Dedifferentiated amniotic fluid mesenchymal stem cell (primary cell): ENCODE data around the gene CEP162.
"Not testable (repeated sequence)": the region's sequence is repeated elsewhere in the genome, so short reads cannot be mapped to it uniquely, and the experiment has no call there.

Experiments used
- DNase-seq: peaks from one replicate; pipeline ENCODE4 v3.0.0-alpha.2; 2016; ENCODE audit errors: extremely low spot score

CEP162 gene

DNA sequence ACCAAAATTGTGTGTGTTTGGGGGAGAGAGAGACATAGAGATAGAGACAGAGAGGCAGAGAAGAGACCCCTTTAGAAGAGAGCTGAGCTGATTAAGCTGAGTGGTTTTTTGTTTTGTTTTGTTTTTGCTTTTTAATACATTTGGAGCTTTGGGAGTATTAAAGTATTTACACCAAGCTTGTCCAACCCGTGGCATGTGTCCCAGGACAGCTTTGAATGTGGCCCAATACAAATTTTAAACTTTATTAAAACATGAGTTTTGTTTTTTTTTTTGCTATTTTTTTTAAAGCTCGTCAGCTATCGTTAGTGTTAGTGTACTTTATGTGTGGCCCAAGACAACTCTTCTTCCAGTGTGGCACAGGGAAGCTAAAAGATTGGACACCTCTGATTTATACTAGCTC lies 137.9 kb downstream of the CEP162 start:
- no peak for DNase-seq

DNA sequence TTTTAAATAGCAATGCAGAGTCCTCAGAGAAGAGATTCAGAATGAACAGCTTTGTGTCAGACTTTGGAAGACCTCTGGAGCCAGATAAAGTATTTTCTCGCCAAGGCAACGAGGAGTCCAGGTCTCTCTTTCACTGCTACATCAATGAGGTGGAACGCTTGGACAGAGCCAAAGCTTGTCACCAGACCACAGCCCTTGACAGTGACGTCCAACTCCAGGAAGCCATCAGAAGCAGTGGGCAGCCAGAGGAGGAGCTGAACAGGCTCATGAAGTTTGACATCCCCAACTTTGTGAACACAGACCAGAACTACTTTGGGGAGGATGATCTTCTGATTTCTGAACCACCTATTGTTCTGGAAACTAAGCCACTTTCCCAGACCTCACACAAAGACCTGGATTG lies 138.4 kb downstream of the CEP162 start:
- no peak for DNase-seq

DNA sequence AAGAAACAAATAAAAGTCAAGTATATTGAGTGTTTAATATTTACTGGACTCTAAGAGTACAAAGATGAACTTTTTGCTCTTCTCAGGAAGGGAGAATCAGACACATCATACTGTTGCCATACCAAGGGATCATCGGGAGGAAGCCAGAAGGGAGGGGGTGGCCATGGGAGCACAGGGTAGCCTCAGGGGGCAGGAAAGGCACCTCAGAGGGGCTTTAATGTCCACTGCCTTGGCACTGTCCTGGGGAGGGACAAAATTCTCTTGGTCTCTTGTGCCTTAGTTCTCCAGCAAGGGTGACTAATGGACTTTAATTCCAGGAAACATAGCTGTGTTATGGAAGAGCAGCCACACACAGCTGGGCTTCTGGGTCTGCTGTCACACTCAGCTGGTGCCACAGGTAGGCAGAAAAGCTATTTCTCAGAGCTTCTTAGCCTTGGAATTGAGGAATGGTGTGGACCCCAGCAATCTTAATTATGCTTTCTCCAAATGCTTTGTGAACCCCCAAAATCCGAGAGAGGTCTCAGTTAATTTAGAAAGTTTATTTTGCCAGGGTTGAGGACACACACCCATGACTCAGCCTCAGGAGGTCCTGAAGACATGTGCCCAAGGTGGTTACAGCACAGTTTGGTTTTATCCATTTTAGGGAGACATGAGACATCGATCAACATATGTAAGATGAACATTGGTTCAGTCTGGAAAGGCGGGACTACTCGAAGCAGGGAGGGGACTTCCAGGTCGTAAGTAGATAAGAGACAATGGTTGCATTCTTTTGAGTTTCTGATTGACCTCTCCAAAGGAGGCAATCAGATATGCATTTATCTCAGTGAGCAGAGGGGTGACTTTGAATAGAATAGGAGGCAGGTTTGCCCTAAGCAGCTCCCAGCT lies 140.7 kb downstream of the CEP162 start:
- no peak for DNase-seq

DNA sequence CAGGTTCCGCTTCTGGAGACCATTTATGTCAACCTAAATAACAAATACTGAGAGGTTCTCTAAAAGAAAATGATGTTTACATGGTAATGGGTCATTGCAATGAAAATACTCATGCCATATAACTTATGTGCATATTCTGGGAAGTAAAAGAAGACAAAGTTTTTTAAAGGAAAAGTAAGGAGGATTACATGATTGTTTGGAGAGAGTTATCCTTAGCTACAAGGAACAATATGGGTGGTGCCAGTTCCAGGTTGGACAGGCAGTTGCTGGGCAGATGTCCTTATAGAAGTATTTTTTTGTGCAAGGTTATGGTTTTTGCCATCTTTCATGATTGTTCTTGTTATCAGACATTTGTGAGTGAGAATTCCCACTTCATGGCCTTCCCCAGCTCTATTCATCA lies 141.4 kb downstream of the CEP162 start:
- no peak for DNase-seq

DNA sequence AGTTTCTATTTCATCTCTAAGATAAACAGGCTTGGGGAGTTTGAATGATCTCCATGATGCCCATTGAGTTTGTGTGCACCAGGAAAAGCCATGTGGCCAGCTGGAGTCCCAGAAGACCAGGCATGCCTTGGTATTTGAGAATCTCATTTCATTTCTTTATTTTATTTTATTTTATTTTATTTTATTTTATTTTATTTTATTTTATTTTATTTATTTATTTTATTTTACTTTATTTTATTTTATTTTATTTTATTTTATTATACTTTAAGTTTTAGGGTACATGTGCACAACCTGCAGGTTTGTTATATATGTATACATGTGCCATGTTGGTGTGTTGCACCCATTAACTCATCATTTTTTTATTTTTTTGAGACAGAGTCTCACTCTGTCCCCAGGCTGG lies 142.7 kb downstream of the CEP162 start:
- not testable (repeated sequence) for DNase-seq

DNA sequence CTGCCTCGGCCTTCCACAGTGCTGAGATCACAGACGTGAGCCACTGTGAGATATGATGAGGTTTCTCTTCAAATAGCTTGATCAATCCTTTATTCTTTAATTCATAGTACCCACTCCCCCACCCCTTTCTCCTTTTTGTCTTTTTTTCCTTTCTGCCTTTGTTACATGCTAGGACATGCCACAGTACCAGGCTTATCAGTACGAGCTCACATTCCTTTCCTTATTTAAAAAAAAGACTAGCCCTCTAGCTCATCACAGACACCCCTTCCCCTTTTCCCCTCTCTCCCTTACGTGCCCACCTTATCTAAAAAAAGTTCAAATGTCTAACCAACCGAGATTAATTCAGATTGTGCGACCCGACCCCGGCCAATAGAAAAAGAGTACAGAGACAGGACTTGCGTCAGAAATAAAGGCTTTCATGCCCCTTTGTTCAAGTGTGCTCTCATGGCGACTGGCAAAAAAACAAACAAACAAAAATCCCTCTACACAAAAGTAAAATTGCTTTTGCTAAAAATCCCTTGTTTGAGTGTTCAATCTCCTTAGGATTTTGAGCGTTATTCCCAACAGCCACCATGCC lies 144.7 kb downstream of the CEP162 start:
- DNase-seq: no peak

DNA sequence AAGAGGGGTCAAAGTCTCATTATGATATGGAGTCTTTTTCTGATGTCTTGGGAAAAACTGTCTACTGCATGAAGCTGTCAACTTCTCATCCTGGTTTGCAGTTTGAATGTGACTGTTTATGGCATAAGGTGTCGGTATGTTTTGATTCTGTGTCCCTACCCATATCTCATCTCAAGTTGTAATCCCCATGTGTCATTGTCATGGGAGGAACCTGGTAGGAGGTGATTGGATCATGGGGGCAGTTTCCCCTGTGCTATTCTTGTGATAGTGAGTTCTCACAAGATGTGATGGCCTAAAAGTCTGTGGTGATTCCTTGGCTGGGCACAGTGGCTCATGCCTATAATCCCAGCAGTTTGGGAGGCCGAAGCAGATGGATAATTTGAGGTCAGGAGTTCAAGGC lies 146.2 kb downstream of the CEP162 start:
- no peak for DNase-seq

DNA sequence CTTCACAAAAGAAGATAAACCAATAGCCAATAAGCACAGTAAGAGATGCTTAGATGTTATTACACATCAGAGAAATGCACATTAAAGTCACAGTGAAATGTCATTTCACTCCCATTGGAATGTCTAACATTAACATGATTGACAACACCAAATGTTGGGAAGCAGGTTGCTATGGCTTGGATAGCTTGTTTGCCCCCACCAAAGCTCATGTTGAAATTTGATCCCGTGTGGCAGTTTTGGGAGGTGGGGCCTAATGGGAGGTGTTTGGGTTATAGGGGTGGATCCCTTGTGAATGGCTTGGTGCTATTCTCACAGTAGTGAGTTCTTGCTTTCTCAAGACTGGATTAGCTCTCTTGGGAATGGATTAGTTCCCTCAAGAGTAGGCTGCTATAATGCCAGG lies 149.1 kb downstream of the CEP162 start:
- DNase-seq: no peak

DNA sequence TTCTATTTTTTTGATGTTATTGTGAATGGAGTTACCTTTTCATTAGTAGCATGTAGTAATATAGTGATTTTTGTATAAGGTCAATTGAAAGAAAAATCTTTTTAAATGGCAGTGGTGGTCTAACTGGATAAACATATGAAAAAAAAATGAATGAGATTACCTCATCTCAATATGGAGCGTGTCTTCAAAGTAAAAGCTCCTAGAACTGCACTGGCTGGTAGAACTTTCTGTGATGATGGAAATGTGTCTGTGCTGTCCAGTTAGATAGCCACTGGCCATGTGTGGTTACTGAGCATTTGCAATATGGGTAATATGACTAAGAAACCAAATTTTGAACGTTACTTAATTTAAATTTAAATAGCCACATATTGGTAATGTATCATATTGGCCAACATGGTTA lies 149.8 kb downstream of the CEP162 start:
- no peak for DNase-seq

DNA sequence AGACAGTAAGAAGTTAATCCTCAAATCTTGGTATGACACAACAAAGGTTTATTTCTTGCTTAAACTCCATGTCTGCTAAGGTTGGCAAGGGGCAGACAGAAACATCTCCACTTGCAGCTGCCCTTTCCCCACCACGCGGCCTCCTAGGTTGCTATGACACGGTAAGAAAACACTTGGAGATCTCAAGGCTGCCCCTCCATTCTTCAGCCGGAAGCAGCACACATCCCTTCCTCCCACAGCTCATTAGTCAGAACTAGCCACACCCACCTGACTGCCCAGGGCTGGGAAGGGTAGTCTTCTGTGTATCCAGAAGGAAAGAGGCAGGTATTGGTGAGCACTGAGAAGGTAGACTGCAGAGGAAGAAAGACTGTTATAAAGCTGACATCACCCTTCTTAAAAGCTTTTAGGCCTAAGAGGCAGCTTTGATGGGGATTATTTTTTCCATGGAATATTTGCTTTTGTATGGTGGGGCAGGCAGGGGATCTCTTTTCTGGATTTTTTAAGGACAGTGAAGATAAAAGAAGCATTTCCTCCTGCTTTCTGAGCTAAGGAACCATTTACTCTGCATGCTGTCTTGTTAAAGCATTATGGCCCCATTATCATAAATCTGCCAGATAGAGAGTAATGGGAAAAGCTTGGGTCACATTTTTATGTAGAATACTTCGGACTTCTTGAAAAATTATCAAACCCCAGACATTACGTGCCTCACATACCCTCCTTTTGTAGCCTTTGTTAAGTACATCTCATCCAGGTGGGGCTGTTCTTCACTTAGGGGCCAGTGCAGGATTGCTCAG lies 152.3 kb downstream of the CEP162 start:
- no peak for DNase-seq
